GM23338 (cell line): ENCODE results near the gene TNFAIP1. TPM values are rescaled to one million over a fixed set of nuclear protein-coding genes. Genes with fewer than 3 reads are reported as not detected.

ENCODE experiments used
- CREB1 ChIP-seq: fragments of 250-450 bp; sonication (Bioruptor Pico); IDR thresholded peaks from 2 replicates; pipeline ENCODE4 v1.5.0; 2020; ENCODE audit warnings: low read depth, mild to moderate bottlenecking, moderate library complexity
- EZH2 ChIP-seq: fragments of 200-600 bp; sonication (generic); IDR thresholded peaks from one replicate; pipeline ENCODE4 v1.8.0; 2017; ENCODE audit warnings: antibody characterized with exemption, mild to moderate bottlenecking, low read depth; ENCODE audit not compliant: unreplicated experiment
- JUNB ChIP-seq: IDR thresholded peaks from one replicate; pipeline ENCODE4 v1.6.1; 2016; ENCODE audit warnings: antibody characterized with exemption; ENCODE audit not compliant: unreplicated experiment
- NANOG ChIP-seq: IDR thresholded peaks from 2 replicates; pipeline ENCODE4 v1.6.1; 2016; ENCODE audit warnings: antibody characterized with exemption, borderline replicate concordance
- POLR2AphosphoS5 ChIP-seq: IDR thresholded peaks from 2 replicates; pipeline ENCODE4 v1.6.1; 2016; ENCODE audit warnings: antibody characterized with exemption, low read depth
- REST ChIP-seq: IDR thresholded peaks from one replicate; pipeline ENCODE4 v1.6.1; 2018; ENCODE audit warnings: antibody characterized with exemption; ENCODE audit not compliant: unreplicated experiment
- ZNF462 ChIP-seq: fragments of 250-450 bp; sonication (Bioruptor Pico); IDR thresholded peaks from 2 replicates; pipeline ENCODE4 v1.5.0; 2020; ENCODE audit warnings: mild to moderate bottlenecking, moderate library complexity
- polyA plus RNA-seq: library from polyadenylated mRNA; unstranded; fragments of >200 nt; fragmentation: Nextera tagmentation; extraction: Ambion mirVana; gene quantifications from 2 replicates; pipeline ENCODE4 v1.2.1, GENCODE V29; 2016
- total RNA-seq: library from RNA; depleted of rRNA; stranded (reverse); fragments of >200 nt; shearing (Covaris generic); gene quantifications from 2 replicates; pipeline ENCODE4 v1.2.3, GENCODE V29; 2014

The TNFAIP1 gene
- total and polyA plus RNA-seq, 2 experiments from 2014 or later, result 6.3 to 13.1 TPM

- TF ChIP-seq ZNF462 (CRISPR knock-in tag), result no peak
- no peak for TF ChIP-seq JUNB
- TF ChIP-seq REST, result no peak
- TF ChIP-seq CREB1 (CRISPR knock-in tag), result no peak
- no peak for TF ChIP-seq NANOG
- TF ChIP-seq POLR2AphosphoS5, result no peak
- no peak for TF ChIP-seq EZH2
Measured at GRCh38 chr17:28364665-28365363, 29.3 kb downstream of the TNFAIP1 start, which contains the start of gene SEBOX (continued).
